Liver (tissue), 9 donors: ENCODE results near the gene FAM184A. TPM values are rescaled to one million over a fixed set of nuclear protein-coding genes. Genes with fewer than 3 reads are reported as not detected.

ENCODE experiments used
- DNase-seq: peaks from one replicate; pipeline ENCODE4 v3.0.0-alpha.2; 2017; ENCODE audit warnings: low spot score
- H3K27ac ChIP-seq, 2 donors: one replicate each; pipeline ENCODE4 v1.7.0; 2013; ENCODE audit warnings: inconsistent platforms in 2 of 2, low read length in 2 of 2, control low read depth in 1 of 2, low read depth in 1 of 2, mild to moderate bottlenecking in 1 of 2
- H3K27me3 ChIP-seq, 4 donors: one replicate each; pipeline versions ENCODE4 v1.6.1 to v1.7.0; 2013; ENCODE audit warnings: low read length in 3 of 4, inconsistent platforms in 1 of 4, mild to moderate bottlenecking in 1 of 4, moderate library complexity in 1 of 4; ENCODE audit not compliant: control insufficient read depth in 4 of 4, insufficient read depth in 4 of 4
- H3K36me3 ChIP-seq, 4 donors: one replicate each; pipeline versions ENCODE4 v1.6.1 to v1.7.0; 2013; ENCODE audit warnings: low read length in 3 of 4, mild to moderate bottlenecking in 3 of 4, low read depth in 1 of 4, moderate library complexity in 1 of 4; ENCODE audit not compliant: control insufficient read depth in 4 of 4, insufficient read depth in 3 of 4
- H3K4me1 ChIP-seq, 4 donors: one replicate each; pipeline versions ENCODE4 v1.6.1 to v1.7.0; 2013; ENCODE audit warnings: low read length in 3 of 4, mild to moderate bottlenecking in 3 of 4, moderate library complexity in 1 of 4; ENCODE audit not compliant: control insufficient read depth in 4 of 4, insufficient read depth in 4 of 4
- H3K4me3 ChIP-seq, 3 donors: one replicate each; pipeline versions ENCODE4 v1.6.1 to v1.7.0; 2013; ENCODE audit warnings: low read length in 3 of 3, control low read depth in 1 of 3, low read depth in 1 of 3, mild to moderate bottlenecking in 1 of 3
- H3K9ac ChIP-seq, 2 donors: one replicate each; pipeline ENCODE4 v1.7.0; 2013; ENCODE audit warnings: low read length in 2 of 2, mild to moderate bottlenecking in 2 of 2, moderate library complexity in 2 of 2, control low read depth in 1 of 2, low read depth in 1 of 2
- H3K9me3 ChIP-seq, 4 donors: one replicate each; pipeline versions ENCODE4 v1.6.1 to v1.7.0; 2013; ENCODE audit warnings: low read length in 3 of 4; ENCODE audit not compliant: control insufficient read depth in 4 of 4
- EGR1 ChIP-seq, 2 donors: IDR thresholded peaks; 2 replicates each; pipeline ENCODE4 v1.6.1; 2016 to 2018; ENCODE audit warnings: antibody characterized with exemption in 2 of 2, low read depth in 2 of 2
- FOXA1 ChIP-seq: IDR thresholded peaks from 2 replicates; pipeline ENCODE4 v1.6.1; 2016; ENCODE audit warnings: antibody characterized with exemption
- FOXA2 ChIP-seq: IDR thresholded peaks from 2 replicates; pipeline ENCODE4 v1.6.1; 2016; ENCODE audit warnings: antibody characterized with exemption
- HNF4A ChIP-seq, 2 donors: conservative IDR thresholded peaks; 2 replicates each; pipeline ENCODE4 v1.6.1; 2016; ENCODE audit warnings: antibody characterized with exemption in 2 of 2, mild to moderate bottlenecking in 2 of 2
- HNF4G ChIP-seq: IDR thresholded peaks from 2 replicates; pipeline ENCODE4 v1.6.1; 2016; ENCODE audit warnings: antibody characterized with exemption
- JUND ChIP-seq, 2 donors: IDR thresholded peaks; 2 replicates each; pipeline ENCODE4 v1.6.1; 2016; ENCODE audit warnings: antibody characterized with exemption in 2 of 2
- NR2F2 ChIP-seq: IDR thresholded peaks from 2 replicates; pipeline ENCODE4 v1.6.1; 2016; ENCODE audit warnings: antibody characterized with exemption
- RAD21 ChIP-seq, 2 donors: IDR thresholded peaks; 2 replicates each; pipeline ENCODE4 v1.6.1; 2016; ENCODE audit warnings: antibody characterized with exemption in 2 of 2, mild to moderate bottlenecking in 2 of 2
- RXRA ChIP-seq, 2 donors: IDR thresholded peaks; 2 replicates each; pipeline ENCODE4 v1.6.1; 2017 to 2018; ENCODE audit warnings: antibody characterized with exemption in 2 of 2, mild to moderate bottlenecking in 1 of 2
- SP1 ChIP-seq: IDR thresholded peaks from 2 replicates; pipeline ENCODE4 v1.6.1; 2018; ENCODE audit warnings: antibody characterized with exemption, mild to moderate bottlenecking
- TAF1 ChIP-seq: conservative IDR thresholded peaks from 2 replicates; pipeline ENCODE4 v1.6.1; 2016; ENCODE audit warnings: antibody characterized with exemption, mild to moderate bottlenecking
- YY1 ChIP-seq: IDR thresholded peaks from 2 replicates; pipeline ENCODE4 v1.6.1; 2016; ENCODE audit warnings: antibody characterized with exemption, mild to moderate bottlenecking
- WGBS: extraction: QIAGEN DNeasy Blood & Tissue Kit; methylation state at CpG from one replicate; pipeline ENCODE4 v1.1.7; 2013; 5-methylcytosine and 5-hydroxymethylcytosine counted together
- polyA plus RNA-seq, 2 donors: library from polyadenylated mRNA; stranded (reverse) in 1 of 2; unstranded in 1 of 2; fragments of 200-250 nt in 1 of 2; fragments of >200 nt in 1 of 2; fragmentation: Nextera tagmentation in 1 of 2; extraction: Ambion mirVana in 1 of 2; gene quantifications; one replicate each; pipeline versions ENCODE4 v1.2.1 to v1.2.3, GENCODE V29; 2013 to 2015
- total RNA-seq, 2 donors: library from RNA; depleted of rRNA; stranded (reverse); fragments of >200 nt; gene quantifications; one replicate each; pipeline ENCODE4 v1.2.3, GENCODE V29; 2014
- TF ChIP-seq, protein P1 (sequence below): IDR thresholded peaks from 2 replicates; pipeline ENCODE4 v1.6.1; 2016; ENCODE audit warnings: antibody characterized with exemption
- TF ChIP-seq, protein P2 (sequence below): IDR thresholded peaks from 2 replicates; pipeline ENCODE4 v1.6.1; 2016; ENCODE audit warnings: antibody characterized with exemption
- TF ChIP-seq, protein P3 (sequence below): fragments of 150-350 bp; IDR thresholded peaks from 2 replicates; pipeline ENCODE4 v1.5.1; 2017; ENCODE audit warnings: improper control_type of control experiment, low read depth, low read length; ENCODE audit not compliant: missing input control
- TF ChIP-seq, protein P4 (sequence below): IDR thresholded peaks from 2 replicates; pipeline ENCODE4 v1.6.1; 2016; ENCODE audit warnings: antibody characterized with exemption
- donor health status: healthy.
- donor health status: healthy.
- donor health status: healthy.
- donor health status: healthy.
- donor health status: healthy.

FAM184A gene
- total and polyA plus RNA-seq, 4 donors = 1.0 to 7.4 (median 4.0) TPM

DNA sequence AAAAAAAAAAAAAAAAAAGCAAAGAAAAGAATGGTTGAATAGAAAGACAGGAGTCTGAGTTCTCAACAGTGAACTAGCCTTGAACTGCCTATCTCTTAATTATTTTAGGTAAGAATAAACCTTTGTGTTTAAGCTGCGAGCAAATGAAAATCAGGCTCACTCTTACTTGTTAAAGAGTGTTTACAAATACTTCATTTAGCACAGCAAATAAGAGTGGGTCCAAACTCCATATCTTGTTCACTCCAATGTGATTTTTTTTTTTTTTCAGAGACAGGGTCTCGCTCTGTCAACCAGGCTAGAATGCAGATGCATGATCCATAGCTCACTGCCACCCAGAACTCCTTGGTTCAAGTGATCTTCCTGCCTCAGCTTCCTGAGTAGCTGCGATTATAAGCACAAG, 155.4 kb downstream of the FAM184A start (continued):
- TF ChIP-seq, protein P1, sequence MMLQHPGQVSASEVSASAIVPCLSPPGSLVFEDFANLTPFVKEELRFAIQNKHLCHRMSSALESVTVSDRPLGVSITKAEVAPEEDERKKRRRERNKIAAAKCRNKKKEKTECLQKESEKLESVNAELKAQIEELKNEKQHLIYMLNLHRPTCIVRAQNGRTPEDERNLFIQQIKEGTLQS = no peak
- TF ChIP-seq RXRA (IDR thresholded peaks at IDR 0.05) = no peak
- no peak for TF ChIP-seq YY1
- peak; percentile 33 for TF ChIP-seq HNF4G
- TF ChIP-seq NR2F2 = no peak
- no peak for TF ChIP-seq SP1
- no peak for TF ChIP-seq TAF1
- TF ChIP-seq EGR1 (IDR thresholded peaks at IDR 0.05; ENCODE audit: low read depth in 2 of 2) = no peak
- TF ChIP-seq FOXA2 = no peak

DNA sequence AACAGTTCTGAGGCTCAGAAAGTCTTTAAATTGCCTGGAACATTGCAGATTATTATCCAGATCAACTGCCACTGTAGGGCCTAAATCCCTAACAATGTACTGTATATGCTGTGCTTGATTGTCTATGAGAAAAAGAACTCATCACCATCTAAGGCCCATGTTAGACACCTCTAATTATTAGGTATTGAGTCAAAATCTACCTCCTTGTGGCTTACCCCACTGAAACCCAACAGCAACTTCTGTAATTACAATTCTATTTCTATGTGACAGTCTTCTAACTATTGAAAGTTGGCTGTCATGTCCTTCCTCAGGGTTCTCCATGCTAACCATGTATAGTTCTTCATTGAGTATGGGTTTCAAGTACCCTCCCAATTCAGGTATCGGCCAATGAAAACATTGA, 157.4 kb downstream of the FAM184A start:
- Histone ChIP-seq H3K9ac (no peak overlapping the region), H3K4me1 (no peaks in the 10 kb centered on the region), H3K27ac (no peak overlapping the region), H3K9me3 (no peaks in the 10 kb centered on the region), H3K36me3 (peaks cover 9 to 30% (median 23%) of the 10 kb centered on the region in 4 donors), H3K4me3 (no peak overlapping the region), H3K27me3 (no peaks in the 10 kb centered on the region)
- WGBS = 97% methylated on average over 1 of the region's 1 CpG
- no peak for TF ChIP-seq EGR1 (IDR thresholded peaks at IDR 0.05; ENCODE audit: low read depth in 2 of 2)
- TF ChIP-seq, protein P2, sequence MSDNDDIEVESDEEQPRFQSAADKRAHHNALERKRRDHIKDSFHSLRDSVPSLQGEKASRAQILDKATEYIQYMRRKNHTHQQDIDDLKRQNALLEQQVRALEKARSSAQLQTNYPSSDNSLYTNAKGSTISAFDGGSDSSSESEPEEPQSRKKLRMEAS = no peak
- TF ChIP-seq, protein P3, sequence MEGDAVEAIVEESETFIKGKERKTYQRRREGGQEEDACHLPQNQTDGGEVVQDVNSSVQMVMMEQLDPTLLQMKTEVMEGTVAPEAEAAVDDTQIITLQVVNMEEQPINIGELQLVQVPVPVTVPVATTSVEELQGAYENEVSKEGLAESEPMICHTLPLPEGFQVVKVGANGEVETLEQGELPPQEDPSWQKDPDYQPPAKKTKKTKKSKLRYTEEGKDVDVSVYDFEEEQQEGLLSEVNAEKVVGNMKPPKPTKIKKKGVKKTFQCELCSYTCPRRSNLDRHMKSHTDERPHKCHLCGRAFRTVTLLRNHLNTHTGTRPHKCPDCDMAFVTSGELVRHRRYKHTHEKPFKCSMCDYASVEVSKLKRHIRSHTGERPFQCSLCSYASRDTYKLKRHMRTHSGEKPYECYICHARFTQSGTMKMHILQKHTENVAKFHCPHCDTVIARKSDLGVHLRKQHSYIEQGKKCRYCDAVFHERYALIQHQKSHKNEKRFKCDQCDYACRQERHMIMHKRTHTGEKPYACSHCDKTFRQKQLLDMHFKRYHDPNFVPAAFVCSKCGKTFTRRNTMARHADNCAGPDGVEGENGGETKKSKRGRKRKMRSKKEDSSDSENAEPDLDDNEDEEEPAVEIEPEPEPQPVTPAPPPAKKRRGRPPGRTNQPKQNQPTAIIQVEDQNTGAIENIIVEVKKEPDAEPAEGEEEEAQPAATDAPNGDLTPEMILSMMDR = no peak
- TF ChIP-seq TAF1 = no peak
- TF ChIP-seq NR2F2 = no peak
- no peak for TF ChIP-seq YY1
- TF ChIP-seq FOXA2 = no peak
- no peak for DNase-seq

DNA sequence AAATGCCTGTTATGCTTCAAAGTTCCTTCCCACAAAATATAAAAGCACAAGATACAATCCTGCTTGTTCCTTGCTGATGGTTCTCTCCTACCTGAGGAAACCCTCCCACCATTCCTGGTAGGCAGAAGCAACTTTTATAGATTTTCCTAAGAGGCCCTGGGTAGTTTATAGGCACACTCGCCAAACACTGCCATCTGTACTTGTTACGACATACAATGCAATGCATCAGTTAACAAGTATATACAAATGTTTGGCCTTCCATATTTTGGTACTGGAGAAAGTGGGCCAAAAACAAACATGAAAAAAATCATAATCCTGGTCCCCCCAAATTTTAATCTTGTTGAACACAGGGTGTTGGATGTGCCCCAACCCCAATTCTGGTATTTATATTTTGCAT, 160.1 kb downstream of the FAM184A start:
- WGBS = 91% methylated on average over 2 of the region's 2 CpGs
- peaks cover 11 to 35% (median 27%) of the 10 kb centered on the region in 4 donors for H3K36me3 ChIP-seq
- no peak overlapping the region for H3K9ac ChIP-seq

More for the DNA sequence above, 160.1 kb downstream of the FAM184A start:
- H3K9me3 ChIP-seq = no peaks in the 10 kb centered on the region
- DNase-seq = no peak
- H3K27me3 ChIP-seq = no peaks in the 10 kb centered on the region
- no peak overlapping the region for H3K27ac ChIP-seq
- H3K4me1 ChIP-seq = peaks cover 0 to 3% (median 0%) of the 10 kb centered on the region in 4 donors
- no peak for TF ChIP-seq FOXA1
- TF ChIP-seq JUND (IDR thresholded peaks at IDR 0.05) = no peak
- TF ChIP-seq RXRA (IDR thresholded peaks at IDR 0.05) = no peak
- TF ChIP-seq, protein P4, sequence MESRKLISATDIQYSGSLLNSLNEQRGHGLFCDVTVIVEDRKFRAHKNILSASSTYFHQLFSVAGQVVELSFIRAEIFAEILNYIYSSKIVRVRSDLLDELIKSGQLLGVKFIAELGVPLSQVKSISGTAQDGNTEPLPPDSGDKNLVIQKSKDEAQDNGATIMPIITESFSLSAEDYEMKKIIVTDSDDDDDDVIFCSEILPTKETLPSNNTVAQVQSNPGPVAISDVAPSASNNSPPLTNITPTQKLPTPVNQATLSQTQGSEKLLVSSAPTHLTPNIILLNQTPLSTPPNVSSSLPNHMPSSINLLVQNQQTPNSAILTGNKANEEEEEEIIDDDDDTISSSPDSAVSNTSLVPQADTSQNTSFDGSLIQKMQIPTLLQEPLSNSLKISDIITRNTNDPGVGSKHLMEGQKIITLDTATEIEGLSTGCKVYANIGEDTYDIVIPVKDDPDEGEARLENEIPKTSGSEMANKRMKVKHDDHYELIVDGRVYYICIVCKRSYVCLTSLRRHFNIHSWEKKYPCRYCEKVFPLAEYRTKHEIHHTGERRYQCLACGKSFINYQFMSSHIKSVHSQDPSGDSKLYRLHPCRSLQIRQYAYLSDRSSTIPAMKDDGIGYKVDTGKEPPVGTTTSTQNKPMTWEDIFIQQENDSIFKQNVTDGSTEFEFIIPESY = no peak
- TF ChIP-seq FOXA2 = no peak
- TF ChIP-seq RAD21 (IDR thresholded peaks at IDR 0.05) = no peak
- no peak for TF ChIP-seq HNF4A (conservative IDR thresholded peaks at IDR 0.05)
- no peak for TF ChIP-seq SP1
- H3K4me3 ChIP-seq = no peak overlapping the region
